GM21576 (cell line): ENCODE results near the gene UBR3.

ENCODE experiments used
- ATAC-seq: cut with Tn5 transposase; IDR thresholded peaks from one replicate; pipeline ENCODE4 v1.9.1; 2021; ENCODE audit warnings: mild to moderate bottlenecking, moderate library complexity; ENCODE audit not compliant: unreplicated experiment

Gene UBR3

GRCh38 chr2:169994752-169995151 is 167.5 kb downstream of the UBR3 start:
- no peak for ATAC-seq

DNA sequence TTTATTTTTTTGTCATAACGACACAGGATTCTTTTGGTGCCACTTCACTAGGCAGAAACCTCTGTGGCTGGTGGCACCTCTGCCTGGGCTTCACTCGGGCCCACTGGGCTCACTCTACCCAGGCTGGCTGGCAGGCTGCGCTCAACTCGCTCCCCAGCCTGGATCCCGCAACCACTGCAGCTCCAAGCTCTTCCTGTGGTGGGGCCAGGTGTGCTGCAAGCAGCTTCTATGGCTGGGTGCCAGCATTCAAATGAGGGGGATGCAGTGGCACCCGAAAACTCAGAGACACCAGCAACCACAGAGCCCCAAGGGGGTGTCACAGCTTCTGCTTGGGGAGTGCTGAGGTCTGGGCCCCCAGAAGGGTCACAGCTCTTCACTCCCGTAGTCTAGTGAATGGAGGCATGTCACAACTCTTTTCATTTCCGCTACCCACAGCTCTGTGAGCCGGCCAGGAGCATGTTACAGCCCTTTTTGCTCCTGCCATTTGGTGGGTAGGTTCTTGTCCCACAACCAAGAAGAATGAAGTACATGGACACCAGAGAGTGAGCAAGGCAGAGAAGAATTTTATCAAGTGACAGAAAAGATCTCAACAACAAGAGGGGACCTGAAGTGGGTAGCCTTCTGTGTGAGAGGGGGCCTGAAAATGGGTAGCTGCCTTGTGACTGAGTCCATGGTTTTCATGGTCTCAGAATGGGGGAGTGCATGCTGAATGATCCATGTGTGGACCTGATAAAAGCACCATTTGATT is 170.1 kb downstream of the UBR3 start:
- ATAC-seq, result no peak

- no peak for ATAC-seq
Observed at GRCh38 chr2:169999054-169999453, 171.8 kb downstream of the UBR3 start.

GRCh38 chr2:170002096-170002495 is 174.8 kb downstream of the UBR3 start:
- no peak for ATAC-seq

DNA sequence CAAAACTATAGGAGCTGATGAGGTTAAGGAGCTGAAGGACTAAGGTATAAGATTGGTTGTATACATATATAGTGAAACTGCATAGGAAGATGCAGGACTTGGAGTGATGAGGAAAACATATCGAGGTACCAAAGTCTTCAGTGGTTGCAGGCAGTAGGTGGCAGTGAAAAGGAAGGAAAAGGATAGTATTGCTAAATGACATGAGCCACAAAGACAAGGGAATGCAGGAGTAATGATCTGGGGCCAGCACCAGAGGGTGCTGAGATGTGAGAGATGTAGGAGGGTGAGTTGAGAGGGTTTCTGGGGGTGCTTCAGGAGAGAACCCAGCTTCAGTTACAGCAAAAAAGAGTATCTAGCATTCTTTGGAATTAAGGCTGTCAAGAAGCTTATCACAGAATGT is 178.4 kb downstream of the UBR3 start:
- no peak for ATAC-seq

- no peak for ATAC-seq
Observed at GRCh38 chr2:170006587-170007325, 179.5 kb downstream of the UBR3 start.

GRCh38 chr2:170009209-170009608 is 182.0 kb downstream of the UBR3 start:
- ATAC-seq, result no peak

- ATAC-seq, result no peak
Observed at GRCh38 chr2:170012773-170013172, 185.5 kb downstream of the UBR3 start.

DNA sequence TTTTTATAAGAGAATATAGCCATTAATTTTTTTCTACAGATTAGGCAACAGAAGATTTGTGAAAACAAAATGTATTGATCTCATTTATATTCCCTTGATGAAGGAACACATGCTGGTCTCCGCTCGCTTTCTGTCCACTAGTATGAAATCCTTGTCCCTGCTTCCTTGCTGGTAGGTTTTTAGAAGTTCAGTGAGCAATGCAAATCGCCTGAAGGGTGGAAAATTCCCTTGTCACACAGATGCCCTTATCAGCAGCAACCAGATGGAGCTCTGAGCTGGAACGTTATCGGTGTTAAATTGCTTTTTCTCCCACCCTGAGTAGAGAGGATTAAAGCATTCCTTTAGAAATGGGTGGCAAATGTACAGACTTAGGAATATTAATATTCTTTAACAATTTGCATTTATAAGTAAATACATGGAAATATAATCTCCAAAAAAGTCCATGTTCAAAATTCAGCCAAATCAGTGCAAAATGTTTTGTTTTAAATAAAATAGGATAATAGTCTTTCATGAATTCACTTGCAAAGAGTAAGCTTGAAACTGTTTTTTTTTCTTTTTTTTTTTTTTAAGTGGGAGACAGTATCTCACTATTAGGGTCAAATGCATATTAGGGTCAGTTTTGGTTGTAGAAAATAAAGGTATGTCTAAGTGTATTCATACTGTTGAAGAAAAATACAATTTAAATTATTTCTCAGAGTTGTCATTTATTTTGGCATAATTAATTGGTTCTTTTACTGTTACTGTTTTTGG is 186.7 kb downstream of the UBR3 start:
- no peak for ATAC-seq

- no peak for ATAC-seq
Observed at GRCh38 chr2:170014769-170015168, 187.5 kb downstream of the UBR3 start.

DNA sequence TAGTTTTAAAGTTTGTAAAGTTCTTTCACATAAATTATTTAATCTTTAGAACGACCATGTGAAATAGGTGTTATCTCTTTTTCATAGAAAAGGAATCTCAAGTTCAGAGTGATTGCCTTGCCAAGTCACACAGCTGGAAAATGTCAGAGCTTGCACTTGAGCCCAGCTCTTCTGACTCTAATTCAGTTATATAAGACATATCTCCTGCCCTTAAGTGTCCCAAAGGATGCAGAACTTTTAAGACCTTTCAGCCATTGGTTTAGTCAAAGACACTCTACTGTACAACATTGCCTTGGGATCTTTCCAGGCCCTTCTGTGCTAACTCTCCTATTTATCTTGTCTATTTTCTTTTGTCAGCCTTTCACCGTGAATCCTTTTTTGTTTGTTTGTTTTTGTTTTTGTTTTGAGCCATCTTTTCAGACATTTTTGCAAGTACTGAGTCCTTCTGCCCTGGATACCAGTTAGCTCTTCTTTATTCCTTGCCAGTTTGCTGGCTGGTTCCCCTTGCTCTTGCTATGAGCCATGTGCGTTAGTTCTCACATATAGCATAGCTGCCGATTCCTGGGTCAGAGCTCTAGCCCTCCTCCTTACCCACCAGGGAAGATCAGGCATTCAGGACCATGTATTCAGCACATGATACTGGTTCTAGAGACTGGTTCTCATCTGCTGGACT is 190.7 kb downstream of the UBR3 start:
- ATAC-seq, result no peak

DNA sequence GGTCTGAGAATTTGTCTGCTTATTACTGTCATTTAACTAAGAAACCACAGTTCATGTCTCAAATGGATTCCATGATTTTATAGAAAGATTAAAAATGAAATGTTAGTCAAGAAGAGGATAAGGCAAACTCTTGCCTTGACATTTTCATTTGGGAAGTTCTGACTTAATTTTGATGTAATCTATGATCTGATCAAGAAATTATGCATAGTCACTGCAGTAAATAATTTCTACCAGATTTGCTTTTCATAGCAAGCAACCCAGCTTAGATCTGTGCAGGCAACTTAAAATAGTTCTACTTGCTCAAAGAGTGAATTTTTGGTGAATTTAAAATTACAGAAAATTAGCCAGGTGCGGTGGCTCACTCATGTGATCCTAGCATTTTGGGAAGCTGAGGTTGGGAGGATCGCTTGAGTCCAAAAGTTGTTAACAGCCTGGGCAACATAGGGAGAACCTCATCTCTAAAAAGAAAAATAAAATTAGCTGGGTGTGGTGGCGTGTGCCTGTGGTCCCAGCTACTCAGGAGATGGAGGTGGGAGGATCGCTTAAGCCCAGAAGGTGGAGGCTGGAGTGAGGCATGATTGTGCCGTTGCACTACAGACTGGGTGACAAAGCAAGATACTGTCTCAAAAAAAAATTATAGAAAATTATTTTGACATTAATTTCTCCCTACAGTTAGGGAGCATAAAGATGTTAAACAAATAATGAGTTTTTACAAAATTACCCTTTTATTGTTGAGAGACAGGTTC is 192.0 kb downstream of the UBR3 start:
- ATAC-seq, result no peak

GRCh38 chr2:170020777-170021176 is 193.5 kb downstream of the UBR3 start:
- no peak for ATAC-seq

DNA sequence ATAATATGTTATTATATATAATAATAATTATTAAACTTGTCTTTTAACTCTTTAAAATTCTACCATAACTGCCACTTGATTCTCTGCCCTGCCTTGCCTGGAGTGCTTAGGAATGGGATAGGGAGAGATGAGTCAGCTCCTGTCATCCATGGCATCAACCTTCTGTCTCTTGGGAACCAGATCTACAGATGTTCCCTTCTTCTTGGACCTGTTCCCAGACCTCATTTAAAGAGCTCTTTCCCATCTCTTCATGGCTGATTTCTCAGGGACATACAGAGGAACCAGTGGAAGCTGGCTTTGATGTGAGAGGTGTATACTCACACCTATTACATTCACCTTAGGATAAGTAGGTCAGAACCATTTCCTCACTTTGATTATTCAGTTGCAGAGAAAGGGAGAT is 195.4 kb downstream of the UBR3 start:
- ATAC-seq, result no peak

DNA sequence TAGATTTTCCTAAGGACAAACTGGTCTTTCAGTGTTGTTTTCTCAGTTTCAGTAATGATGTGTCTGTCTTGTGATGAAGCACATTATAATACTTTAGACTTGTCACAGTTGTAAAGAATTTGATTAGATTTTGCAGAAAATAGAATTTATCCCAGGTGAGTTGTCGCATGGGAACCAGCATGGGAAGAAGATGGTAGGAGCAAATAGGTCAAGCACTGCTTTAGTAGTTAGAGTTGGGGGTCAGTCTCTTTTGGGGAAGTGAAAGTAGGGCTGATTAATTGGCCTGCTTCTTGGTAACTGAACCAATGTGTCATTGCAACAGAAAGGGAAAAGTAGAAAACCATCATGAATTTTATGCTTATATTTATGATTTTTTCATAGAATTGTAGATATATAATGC is 197.5 kb downstream of the UBR3 start:
- no peak for ATAC-seq

DNA sequence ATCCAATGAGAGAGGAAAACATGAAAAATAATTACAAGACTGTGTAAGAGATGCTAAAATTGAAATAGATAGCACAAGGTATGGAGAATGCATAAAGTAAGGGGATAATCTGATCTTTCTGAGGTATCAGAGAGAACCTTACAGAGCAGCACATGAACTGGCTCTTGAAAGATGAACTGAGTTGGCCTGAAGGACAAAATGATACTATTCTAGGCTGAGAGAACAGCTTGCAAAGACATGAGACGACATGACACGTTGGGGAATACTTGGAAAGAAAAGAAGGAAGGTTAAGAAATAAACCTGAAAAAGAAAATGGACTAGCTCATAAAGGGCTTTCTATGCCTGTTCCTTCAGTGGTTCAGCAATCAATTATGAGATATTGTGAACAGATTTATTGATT is 198.0 kb downstream of the UBR3 start:
- ATAC-seq, result no peak

DNA sequence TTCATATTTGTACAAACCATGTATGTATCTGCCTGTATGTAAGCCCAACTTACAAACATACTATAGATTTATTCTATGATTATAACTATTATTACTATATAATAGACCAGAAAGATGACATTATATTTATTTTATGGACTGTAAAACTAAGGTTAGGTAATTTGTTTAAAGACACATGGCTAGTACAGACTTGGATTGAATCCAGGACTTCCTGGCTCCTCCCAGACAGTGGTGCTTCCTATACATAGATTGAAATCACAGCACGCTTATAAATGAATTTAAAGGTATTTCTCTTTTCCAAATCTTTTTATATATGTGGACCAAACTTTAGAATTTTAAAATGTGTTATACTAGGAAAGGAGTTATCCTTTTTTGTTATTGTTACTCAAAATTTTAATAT is 199.1 kb downstream of the UBR3 start:
- ATAC-seq, result no peak

- ATAC-seq, result no peak
Observed at GRCh38 chr2:170029551-170029950, 202.3 kb downstream of the UBR3 start.

GRCh38 chr2:170030040-170030439 is 202.8 kb downstream of the UBR3 start:
- ATAC-seq, result no peak

DNA sequence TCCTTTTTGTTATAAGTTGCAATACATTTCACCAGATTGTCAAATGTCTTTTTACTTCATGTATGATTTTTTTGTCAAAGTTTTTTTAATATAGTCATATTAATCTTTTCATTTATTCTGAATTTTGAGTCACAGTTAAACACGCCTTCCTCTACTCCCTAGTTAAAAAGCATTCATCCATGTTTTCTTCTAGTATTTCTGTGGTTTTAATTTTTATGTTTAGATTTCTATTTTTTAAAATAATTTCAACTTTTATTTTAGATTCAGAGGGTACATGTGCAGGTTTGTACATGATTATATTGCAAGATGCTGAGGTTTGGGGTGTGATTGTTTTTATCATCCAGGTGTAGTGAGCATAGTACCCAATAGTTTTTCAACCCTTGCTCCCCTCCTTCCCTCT is 204.0 kb downstream of the UBR3 start:
- ATAC-seq, result no peak

DNA sequence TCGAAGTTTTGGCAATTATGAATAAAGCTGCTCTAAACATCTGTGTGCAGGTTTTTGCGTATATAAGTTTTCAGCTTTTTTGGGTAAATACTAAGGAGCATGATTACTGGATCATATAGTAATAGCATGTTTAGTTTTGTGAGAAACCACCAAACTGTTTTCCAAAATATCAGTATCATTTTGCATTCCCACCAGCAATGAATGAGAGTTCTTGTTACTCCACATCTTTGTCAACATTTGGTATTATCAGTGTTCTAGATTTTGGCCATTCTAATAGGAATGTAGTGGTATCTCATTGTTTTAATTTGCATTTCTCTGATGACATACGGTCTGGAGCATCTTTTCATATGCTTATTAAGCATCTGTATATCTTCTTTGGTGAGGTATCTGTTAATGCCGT is 207.3 kb downstream of the UBR3 start:
- ATAC-seq, result no peak
